HPDE6-E6E7 (cell line): Measurements from ENCODE around the gene C20orf144.
"Not testable (repeated sequence)": the region's sequence is repeated elsewhere in the genome, so short reads cannot be mapped to it uniquely, and the experiment has no call there.

ENCODE experiments used
- DNase-seq: peaks from one replicate; pipeline ENCODE4 v3.0.0; 2011; ENCODE audit warnings: missing footprints; ENCODE audit errors: extremely low spot score

Gene C20orf144

DNA sequence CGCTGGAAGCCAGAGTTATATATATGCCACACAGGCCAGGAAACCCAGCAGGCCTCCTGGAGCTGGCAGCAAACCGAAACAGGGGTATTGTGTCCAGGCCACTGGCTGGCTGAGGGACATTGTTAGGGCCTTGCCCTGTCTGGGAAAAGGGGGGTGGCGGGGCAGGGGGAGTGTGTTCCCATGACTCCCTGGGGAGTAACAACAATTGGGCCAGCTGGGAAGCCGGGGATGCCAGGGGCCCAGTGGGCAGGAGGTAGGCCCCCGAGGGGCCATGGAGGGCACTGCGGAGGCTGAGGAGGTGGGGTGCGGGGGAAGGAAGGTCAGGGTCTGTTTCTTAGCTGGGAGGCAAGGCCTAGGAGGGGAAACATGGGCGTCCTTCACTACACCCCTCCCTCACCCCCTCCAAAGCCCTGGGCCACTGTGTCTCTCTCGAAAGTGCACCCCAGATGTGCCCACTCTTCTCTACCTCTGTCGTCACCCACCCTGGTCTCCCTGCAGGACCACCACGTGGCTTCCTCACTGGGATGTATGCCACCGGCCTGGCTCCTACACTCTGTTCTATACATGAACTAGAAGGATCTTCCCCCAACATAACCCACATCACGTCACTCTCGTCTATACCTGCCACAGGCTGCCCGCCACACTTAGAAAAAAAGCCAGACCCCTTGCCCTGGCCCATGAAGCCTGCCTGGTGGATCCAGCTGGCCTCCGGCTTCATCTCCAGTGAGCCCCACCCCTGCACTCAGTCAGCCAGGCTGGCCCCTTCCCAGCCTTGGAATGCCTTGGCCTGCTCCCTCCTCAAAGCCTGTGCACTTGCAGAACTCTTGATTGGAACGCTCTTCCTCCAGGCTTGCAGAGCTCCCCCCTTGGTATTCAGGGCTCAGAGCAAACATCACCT, 31.9 kb downstream of the C20orf144 start:
- no peak for DNase-seq

DNA sequence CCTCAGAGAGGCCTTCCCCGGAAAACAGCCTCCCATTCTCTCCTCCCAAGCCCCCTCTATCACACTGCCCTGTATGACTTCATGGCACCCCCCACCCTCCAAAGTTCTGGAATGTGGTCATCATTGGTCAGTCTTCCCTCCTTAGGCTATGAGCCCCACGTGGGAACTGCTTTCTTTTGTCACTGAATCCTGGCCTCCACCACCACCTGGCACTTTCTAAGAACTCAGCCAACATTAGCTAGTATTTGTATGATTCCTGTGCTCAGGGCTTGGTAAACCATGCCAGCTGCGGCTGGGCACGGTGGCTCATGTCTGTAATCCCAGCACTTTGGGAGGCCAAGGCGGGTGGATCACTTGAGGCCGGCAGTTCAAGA, 32.5 kb downstream of the C20orf144 start:
- no peak for DNase-seq

GRCh38 chr20:33696448-33696847, 34.3 kb downstream of the C20orf144 start:
- no peak for DNase-seq

- no peak for DNase-seq
Observed at GRCh38 chr20:33697129-33697528, 35.0 kb downstream of the C20orf144 start.

GRCh38 chr20:33698966-33699365, 36.8 kb downstream of the C20orf144 start:
- not testable (repeated sequence) for DNase-seq

- DNase-seq, result not testable (repeated sequence)
Observed at GRCh38 chr20:33700696-33701441, 38.7 kb downstream of the C20orf144 start.

GRCh38 chr20:33701629-33702450, 39.7 kb downstream of the C20orf144 start:
- no peak for DNase-seq

- no peak for DNase-seq
Observed at GRCh38 chr20:33702861-33703260, 40.7 kb downstream of the C20orf144 start.

DNA sequence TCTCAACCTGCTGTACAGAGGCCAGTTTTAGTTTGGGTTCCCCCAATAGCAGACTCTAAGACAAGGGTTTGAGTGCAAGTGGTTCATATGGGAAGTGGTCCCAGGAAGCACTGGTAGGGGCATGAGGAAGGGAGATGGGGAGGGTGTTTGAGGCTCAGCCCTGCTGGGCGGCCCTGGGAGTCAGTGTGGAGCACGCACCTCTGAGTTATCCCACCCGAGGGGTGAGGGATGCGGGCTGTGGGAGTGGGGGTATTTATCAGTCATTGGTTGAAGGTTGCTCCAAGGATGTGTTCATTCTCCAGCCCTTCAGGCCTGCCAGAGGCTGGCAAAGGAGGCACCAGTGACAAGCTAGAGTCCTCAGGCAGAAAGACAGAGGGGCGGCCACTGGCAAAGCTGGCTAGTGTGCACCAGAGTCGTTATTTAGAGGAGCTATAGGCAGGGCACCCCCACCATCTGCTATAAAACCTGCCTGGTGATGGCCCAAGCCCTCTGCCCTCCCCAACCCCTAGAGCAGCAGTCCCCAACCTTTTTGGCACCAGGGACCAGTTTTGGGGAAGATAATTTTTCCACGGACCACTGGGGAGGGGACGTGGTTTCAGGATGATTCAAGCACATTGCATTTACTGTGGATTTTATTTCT, 41.5 kb downstream of the C20orf144 start:
- no peak for DNase-seq

- no peak for DNase-seq
Observed at GRCh38 chr20:33704197-33704924, 42.2 kb downstream of the C20orf144 start.

DNA sequence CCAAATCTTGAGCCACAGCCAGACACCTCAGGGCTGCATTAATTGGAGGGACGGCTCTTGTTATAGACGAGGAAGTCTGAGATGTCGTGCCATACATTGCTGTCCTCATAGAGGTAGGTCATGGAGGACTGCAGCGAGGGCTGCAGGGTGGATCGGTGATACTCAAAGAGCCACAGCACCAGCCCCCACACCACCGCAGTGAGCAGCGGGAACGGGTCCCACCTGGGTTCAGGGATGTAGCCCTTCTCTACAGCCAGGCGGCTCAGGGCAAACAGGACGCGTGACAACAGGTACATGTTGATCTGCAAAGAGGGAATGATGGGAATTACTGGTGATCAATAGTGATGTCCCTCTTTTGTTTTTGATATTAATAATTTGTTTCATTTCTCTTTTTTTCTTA, 45.5 kb downstream of the C20orf144 start:
- DNase-seq, result no peak

GRCh38 chr20:33709398-33709797, 47.3 kb downstream of the C20orf144 start:
- DNase-seq, result no peak

- DNase-seq, result no peak
Observed at GRCh38 chr20:33709905-33710541, 47.9 kb downstream of the C20orf144 start.

- DNase-seq, result no peak
Observed at GRCh38 chr20:33710681-33711445, 48.7 kb downstream of the C20orf144 start.

GRCh38 chr20:33711446-33711738, 49.3 kb downstream of the C20orf144 start:
- DNase-seq, result no peak
